ENCODE data around the gene PXDC1.
"Not testable (repeated sequence)": the region's sequence is repeated elsewhere in the genome, so short reads cannot be mapped to it uniquely, and the experiment has no call there.

The PXDC1 gene

DNA sequence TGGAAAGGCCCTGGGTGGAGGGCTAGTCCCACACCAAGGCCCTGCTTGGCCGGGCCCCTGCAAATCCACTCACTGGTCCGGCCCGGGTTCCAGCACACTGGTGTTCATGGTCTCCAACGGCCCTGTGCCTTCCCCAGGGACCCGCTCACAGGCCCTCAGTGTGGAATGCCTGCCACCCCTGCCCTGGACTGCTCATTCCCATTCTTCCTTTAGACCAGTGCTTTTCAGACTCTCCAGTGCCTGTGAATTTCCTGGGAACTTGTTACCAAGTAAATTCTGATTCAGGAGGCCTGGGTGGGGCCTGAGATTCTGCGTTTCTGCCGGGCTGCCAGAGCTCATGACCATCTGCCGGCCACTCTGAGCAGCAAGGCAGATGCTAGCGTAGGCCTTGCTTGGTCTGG lies 5.7 kb upstream of the PXDC1 start:
- no peak overlapping the region for H3K27ac ChIP-seq

GRCh38 chr6:3756546-3756945 lies 5.0 kb upstream of the PXDC1 start:
- TF ChIP-seq, protein P1, sequence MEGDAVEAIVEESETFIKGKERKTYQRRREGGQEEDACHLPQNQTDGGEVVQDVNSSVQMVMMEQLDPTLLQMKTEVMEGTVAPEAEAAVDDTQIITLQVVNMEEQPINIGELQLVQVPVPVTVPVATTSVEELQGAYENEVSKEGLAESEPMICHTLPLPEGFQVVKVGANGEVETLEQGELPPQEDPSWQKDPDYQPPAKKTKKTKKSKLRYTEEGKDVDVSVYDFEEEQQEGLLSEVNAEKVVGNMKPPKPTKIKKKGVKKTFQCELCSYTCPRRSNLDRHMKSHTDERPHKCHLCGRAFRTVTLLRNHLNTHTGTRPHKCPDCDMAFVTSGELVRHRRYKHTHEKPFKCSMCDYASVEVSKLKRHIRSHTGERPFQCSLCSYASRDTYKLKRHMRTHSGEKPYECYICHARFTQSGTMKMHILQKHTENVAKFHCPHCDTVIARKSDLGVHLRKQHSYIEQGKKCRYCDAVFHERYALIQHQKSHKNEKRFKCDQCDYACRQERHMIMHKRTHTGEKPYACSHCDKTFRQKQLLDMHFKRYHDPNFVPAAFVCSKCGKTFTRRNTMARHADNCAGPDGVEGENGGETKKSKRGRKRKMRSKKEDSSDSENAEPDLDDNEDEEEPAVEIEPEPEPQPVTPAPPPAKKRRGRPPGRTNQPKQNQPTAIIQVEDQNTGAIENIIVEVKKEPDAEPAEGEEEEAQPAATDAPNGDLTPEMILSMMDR (IDR thresholded peaks at IDR 0.05), result no peak
- no peak for TF ChIP-seq ZFX (IDR thresholded peaks at IDR 0.05; ENCODE audit: borderline replicate concordance)

More for the DNA sequence above, 5.7 kb upstream of the PXDC1 start:
- TF ChIP-seq ZFX (IDR thresholded peaks at IDR 0.05; ENCODE audit: borderline replicate concordance), result no peak
- TF ChIP-seq, protein P1 (IDR thresholded peaks at IDR 0.05), result no peak

GRCh38 chr6:3755637-3756545 lies 4.4 kb upstream of the PXDC1 start:
- TF ChIP-seq, protein P1 (IDR thresholded peaks at IDR 0.05), result no peak
- TF ChIP-seq ZFX (IDR thresholded peaks at IDR 0.05; ENCODE audit: borderline replicate concordance), result no peak
- no peak overlapping the region for H3K27ac ChIP-seq

More at GRCh38 chr6:3756546-3756945, 5.0 kb upstream of the PXDC1 start:
- no peak overlapping the region for H3K27ac ChIP-seq

- no peak overlapping the region for H3K27ac ChIP-seq
- no peak for TF ChIP-seq ZFX (IDR thresholded peaks at IDR 0.05; ENCODE audit: borderline replicate concordance)
- TF ChIP-seq, protein P1 (IDR thresholded peaks at IDR 0.05), result no peak
Measured at GRCh38 chr6:3754776-3755175, 3.3 kb upstream of the PXDC1 start.

GRCh38 chr6:3754032-3754725 lies 2.7 kb upstream of the PXDC1 start:
- H3K27ac ChIP-seq, result not testable (repeated sequence)

DNA sequence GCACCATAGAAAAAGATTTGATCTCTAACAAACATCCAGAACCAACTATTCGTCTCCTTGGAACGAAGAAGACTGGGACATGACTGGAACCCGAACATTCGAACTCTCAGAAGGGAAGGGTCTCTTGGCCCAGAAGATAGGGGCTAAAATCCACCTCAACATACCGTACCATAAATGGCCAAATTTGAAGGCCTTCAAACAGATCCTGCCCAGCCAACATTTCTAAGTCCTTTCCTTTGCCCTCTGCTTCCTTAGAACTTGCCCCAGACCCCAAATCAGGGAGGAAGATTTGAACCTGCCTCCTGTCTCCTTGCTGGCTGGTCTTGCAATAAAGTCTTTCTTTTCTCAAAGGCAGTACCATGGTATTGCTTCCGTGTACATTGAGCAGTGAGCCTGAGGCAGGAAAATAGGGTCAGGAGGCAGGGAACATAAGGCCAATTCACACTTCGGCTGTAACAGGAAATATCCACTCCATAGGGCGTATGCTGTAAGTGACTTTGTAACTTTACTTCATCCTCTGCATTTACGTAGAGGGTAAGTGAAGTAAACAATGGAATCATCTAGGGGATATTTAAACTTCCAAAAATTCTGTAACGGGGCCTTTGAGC lies 1.8 kb upstream of the PXDC1 start:
- no peak overlapping the region for H3K27ac ChIP-seq
- TF ChIP-seq, protein P1 (IDR thresholded peaks at IDR 0.05), result no peak
- TF ChIP-seq ZFX (IDR thresholded peaks at IDR 0.05; ENCODE audit: borderline replicate concordance), result no peak

GRCh38 chr6:3752531-3753227 lies 1.2 kb upstream of the PXDC1 start:
- no peak overlapping the region for H3K27ac ChIP-seq

More at GRCh38 chr6:3752531-3753227, 1.2 kb upstream of the PXDC1 start:
- no peak for TF ChIP-seq ZFX (IDR thresholded peaks at IDR 0.05; ENCODE audit: borderline replicate concordance)
- TF ChIP-seq, protein P1 (IDR thresholded peaks at IDR 0.05), result no peak
